HPDE6-E6E7 (cell line): ENCODE measurements around the gene SIAE.

Experiments
- DNase-seq: peaks from one replicate; pipeline ENCODE4 v3.0.0; 2011; ENCODE audit warnings: missing footprints; ENCODE audit errors: extremely low spot score

Gene SIAE

DNA sequence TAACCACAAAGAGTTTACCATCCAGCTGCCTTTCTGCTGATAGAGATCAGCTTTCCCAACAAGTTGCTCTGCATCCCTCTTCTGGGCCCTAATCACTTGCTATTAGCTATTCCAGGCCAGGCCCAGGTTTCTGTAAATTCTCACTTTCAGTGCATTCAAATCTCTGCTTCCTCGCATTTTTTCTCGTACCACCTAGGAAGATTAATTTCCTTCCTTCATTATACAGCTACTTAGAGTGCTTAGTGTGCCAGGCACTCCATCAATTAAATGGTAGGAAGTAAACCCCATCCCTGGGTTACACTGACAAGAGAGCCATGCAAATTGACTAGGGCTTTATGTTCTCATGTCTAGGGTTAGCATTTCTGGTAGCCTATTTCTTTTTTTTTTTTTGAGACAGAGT lies 9.7 kb downstream of the SIAE start:
- DNase-seq = no peak

DNA sequence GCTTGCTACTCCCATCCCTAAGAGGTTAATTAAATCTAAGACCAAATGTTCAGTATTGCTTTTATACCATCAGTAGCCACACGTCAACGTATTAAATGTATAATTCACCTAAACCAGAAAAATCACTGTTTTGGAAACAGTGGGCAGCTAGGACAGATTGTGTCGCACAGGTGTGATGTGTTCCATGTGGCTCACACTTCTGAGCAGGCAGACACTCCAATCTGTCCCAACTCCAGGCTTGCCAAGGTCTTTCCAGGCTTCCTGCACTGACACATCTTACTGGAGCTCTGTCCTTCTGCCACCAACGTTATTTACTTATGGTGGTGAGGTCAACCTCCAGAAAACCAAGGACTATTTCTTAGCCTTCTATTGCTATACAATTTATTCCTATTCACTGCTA lies 11.4 kb downstream of the SIAE start:
- DNase-seq = no peak

DNA sequence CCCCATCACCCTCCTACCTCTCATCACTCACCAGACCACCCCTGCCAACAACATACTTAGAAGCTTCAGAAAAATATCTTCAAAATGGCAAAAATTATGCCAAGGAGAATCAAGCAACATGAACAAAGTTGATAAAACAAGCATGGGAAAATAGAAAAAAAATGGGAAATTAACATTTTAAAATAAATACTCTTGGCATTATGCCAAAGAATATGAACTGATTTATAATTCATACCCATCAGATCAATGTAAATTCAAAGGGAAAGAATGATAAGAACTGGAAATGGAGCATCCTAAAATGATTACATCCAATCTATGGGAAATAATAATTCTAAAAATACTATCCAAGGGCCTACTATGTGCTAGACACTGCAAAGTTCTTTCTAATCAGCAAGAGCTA lies 12.0 kb downstream of the SIAE start:
- no peak for DNase-seq

DNA sequence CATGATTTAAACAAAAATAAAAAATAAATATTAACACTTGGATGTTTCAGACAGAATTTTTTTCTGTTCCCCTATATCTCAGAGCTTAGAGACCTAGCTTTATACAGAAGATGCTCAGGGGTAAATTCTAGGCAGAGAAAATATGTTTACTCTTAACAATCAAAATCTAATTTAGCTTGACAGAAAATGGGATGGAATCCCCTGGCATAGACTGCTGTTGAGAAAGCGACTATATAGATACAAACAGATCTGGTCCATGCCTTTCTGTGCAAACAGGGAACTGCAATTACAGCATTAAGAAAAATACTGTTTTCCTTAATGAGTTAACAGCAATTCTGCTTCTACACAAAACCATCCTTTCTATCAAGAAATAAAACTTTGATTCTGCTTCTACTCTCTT lies 14.6 kb downstream of the SIAE start:
- DNase-seq = no peak

- DNase-seq = no peak
Measured at GRCh38 chr11:124658501-124658900, 15.0 kb downstream of the SIAE start.

DNA sequence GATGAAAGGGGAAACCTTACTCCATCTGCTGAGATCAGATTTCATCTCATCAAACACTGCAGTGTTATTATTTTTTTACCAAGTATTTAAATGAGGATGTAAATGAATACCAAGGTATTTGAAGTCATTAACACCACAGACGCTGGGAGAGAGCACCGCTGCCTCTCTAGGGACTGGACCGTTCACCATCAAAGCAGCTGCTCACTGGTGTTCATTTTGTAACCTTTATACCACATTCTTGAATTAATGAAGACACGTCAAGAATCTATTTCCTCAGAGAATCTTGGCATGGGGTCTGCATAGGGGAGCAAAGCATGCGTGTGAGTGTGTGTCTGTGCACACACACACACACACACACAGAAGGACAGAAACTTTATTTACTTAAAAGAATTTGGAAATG lies 15.6 kb downstream of the SIAE start:
- no peak for DNase-seq

DNA sequence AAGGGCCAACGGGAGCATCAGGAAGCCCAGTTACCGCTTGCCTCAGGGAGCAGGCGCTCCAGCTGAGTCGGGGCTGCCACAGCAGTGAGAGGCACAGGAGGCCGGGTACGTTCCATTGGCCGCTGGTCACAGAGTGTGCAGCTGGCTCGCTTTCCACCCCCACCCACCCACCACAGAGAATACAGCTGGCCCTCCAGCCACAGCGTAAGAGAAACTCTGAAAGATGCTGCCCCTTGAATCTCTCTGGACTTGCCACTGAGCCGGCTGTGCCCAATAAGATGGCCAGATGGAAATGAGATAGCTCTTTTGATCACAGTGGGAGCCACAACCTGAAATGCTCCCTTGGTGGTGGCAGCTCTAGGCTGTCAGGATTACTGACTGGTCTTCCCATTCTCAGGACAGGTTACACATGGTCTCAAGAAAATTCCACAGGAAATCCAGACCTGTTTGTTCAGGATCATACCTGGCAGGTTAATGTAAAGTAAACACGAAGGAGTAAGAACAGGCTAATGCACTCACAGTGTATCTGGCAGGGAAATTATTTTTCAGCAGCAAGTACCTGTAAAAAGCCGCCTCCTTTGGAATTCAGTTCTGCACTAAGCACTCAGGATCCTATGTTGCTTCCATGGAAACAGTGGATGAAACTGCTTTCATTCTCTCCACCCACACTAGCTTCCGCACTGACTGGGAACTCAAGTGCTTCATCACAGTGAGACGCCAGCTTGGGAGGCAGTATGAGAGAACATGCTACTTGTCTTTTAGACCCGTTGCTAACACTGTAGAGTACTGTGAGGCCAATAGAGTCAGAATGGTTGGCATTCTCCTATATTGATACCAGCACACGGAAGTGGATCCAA lies 16.5 kb downstream of the SIAE start:
- DNase-seq = no peak

DNA sequence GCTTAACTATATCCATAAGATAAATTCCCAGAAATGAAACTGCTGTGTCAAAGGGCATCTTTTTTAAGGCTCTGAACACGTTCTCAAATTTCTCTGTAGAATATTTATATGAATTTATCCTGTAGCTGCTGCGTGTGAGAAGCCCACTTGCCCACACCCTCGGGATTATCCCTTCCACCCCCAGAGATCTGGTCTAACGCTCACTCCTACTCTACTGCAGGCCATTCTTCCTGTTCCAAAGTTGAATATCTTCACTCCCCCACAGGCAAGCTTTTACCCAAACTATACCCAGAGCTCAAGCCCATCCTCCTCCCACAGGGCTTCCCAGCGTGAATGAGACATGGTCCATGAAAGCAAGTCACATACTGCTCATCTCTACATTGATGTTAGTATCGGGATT lies 24.9 kb downstream of the SIAE start:
- DNase-seq = no peak

DNA sequence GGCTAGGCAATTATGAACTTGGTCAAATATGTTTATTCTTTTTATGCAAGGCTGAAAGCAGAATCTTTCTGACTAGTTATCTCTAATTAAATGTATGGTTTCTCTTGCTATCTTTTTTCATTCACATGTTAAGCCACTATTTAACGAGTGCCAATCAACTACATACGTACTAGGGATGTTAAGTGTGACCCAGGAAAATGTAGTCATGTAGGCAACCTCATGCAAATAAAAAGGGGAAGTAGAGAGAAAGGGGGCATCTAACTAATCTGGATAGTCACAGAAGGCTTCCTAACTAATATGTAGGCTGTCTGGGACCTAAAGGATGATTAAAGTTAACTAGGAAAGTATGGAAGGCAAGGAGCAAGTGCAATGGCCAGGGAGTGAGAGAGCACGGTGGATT lies 27.4 kb downstream of the SIAE start:
- no peak for DNase-seq

GRCh38 chr11:124644426-124645280 lies 28.9 kb downstream of the SIAE start:
- DNase-seq = peak; percentile 47

DNA sequence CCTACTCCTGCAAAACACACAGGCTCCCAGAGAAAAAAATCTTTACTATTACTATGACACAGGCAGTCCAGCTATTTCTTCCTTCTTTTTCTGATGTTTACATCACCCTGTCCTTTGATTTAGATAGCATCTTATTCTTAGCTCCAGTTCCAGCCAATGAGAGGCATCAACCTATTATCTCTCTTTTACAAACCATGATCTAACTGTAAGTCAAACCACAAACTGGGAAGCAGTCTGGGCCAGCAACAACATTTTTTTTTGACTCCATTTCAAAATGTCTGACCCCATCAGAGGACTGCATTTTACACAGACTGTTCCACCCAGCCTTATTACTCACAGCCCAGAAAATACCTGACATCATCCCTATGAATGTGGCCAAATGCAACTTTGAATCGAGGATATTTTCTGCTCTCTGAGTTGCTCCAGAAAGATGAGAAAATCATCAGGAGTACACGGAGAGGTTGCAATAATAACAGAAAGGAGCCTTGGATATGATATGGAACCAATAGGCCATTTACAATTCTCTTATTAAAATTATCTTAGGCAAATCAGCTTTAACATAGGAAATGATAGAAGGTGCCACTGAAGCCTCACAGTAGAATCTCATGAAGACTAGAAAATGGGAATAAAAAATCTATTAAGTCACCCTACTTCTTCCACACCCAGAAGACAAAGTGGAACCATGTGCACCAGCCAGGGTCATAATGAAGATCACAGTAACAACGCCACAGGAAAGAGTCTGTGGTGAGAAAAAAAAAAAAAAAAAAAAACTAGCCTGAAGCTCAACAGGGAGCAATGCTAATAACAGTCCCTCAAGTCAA lies 29.7 kb downstream of the SIAE start:
- no peak for DNase-seq

DNA sequence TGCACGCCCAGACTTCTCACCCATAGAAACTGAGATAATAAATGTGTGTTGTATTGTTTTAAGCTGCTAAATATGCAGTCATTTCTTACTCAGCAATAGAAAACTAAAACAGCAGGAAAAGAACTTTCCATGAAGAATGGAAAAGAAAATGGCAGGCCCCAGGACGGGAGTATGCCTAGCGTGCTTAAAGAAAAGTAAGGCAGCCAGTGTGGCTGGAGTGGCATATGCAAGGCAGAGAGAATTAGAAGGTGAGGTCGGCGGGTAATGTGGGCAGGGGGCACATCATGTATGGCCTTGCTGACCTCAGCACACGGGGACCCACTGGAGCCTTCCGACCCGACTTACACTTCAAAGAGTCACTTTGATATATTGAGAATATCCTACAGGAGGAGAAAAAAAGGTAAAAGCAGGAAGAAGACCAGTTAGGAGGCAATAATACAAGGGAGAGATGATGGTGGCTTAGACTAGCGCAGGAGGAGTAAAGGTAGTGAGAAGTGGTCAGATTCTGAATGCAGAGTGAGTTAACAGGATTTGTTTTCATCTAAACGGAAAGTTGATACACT lies 30.4 kb downstream of the SIAE start:
- no peak for DNase-seq

DNA sequence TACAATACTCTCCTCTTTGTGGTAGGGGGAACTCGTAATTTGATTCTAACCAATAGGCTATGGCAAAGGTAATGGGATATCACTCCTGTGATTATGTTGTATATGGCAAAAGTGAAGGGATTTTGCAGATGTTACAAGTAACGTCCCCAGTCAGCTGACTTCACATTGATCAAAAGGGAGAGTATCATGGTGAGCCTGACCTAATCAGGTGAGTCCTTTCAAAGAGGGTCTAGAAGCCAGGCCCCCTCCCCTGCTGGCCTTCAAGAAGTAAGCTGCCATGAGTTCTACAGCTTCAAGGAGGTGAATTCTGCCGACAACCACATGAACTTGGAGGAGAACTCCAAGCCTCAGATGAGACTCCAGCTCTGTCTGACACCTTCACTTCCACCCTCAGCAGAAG lies 30.9 kb downstream of the SIAE start:
- no peak for DNase-seq

DNA sequence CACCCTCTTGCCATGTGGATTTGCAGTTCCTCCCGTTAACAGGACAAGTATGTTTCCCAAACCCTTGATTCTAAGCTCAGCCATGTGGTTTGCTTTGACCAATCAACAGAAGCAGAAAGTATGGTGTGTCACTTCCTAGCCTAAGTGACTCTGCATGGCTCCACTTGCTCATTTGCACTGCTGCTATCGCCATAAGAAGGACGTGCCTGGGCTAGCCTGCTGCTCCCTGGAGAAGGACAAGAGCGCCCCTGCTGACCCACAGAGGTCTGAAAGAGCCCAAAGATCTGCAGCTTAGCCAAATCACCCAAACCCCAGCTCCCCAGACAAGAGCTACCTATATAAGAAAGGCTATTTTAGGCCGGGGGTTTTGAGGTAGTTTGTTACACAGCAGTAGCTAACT lies 32.9 kb downstream of the SIAE start:
- no peak for DNase-seq

DNA sequence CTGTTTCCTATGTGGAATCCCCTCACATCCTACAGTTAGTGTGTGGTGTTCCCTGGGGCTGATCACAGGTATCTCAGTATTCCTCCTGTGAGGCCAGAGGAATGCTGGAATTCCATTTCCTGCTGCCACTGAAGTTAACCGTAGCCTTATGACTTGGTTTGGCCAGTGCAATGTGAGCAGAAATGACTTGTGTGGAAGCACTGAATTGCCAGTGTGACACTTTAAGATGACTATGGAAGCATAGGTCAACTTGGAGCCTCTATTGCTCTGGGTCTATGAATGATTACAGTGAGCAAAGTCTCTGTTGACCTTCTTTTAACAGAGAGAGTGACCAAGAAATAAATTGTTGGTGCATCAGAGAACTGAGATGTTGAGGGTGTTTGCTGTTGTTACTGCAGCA lies 34.4 kb downstream of the SIAE start:
- no peak for DNase-seq

DNA sequence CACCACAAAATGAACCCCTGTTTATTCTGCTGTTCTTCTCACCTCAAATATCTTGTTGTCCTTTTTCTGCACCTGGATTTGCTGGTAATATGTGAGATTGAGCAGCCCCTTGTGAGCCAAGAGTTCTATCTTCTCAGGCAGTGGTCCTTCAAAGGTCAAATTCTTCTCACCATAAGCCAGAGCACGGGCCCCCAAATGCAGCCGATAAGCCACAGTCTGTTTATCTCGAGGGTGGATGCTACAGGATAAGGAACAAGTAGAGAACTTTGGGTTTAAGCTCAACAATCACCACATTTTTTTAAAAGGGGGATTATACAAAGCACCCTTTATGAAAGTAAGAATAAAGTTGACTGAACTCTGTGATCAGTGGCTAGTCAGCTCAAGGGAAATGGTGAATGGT lies 35.0 kb downstream of the SIAE start:
- DNase-seq = no peak

DNA sequence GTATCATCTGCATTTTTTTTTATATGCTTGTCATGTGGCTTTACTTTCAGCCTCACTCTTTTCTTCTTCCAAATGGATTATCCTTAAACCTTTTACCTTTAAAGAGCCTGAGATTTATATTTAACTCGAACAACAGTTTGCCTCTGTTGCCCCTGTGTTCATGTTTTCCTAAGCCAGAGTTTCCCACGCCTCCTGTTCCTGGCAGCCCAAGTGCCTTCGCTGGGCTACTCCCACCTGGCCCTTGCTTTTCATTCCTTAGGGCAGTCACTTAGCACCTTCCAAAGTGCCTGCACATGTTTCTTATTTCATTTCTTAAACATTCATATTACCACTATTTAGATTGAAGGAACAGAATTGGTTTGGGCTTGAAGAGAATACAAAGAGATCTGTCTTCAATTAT lies 37.6 kb downstream of the SIAE start:
- DNase-seq = no peak

- DNase-seq = peak; percentile 19
Measured at GRCh38 chr11:124633355-124633754, 40.2 kb downstream of the SIAE start.

GRCh38 chr11:124629961-124630360 lies 43.6 kb downstream of the SIAE start:
- DNase-seq = no peak

GRCh38 chr11:124627546-124627945 lies 46.0 kb downstream of the SIAE start:
- no peak for DNase-seq

- no peak for DNase-seq
Measured at GRCh38 chr11:124625504-124626168, 47.9 kb downstream of the SIAE start.
